Calu3 (cell line): Measurements from ENCODE around the gene HOXD8. TPM values are rescaled to one million over a fixed set of nuclear protein-coding genes. Genes with fewer than 3 reads are reported as not detected.

Experiments
- BruUV-seq: library from RNA; stranded (reverse); fragments of 400-500 nt; replicated peaks from 2 replicates; lab custom pipeline; 2021; lab: Mats Ljungman, UMichigan
- CTCF ChIA-PET: fragments of 300-600 bp; sonication (Branson Sonifier 250); formaldehyde crosslinking; loops from one replicate; lab custom pipeline; 2022; ENCODE audit warnings: antibody characterized with exemption; lab: Charles Lee
- DNase-seq: peaks from one replicate; pipeline ENCODE4 v3.0.0; 2022
- H3K27ac Mint-ChIP-seq: one replicate; pipeline ENCODE4 v1.8.0; 2022; ENCODE audit warnings: mixed read lengths; ENCODE audit not compliant: unreplicated experiment
- H3K27me3 Mint-ChIP-seq: one replicate; pipeline ENCODE4 v1.8.0; 2022; ENCODE audit warnings: mixed read lengths; ENCODE audit not compliant: unreplicated experiment
- H3K36me3 Mint-ChIP-seq: one replicate; pipeline ENCODE4 v1.8.0; 2022; ENCODE audit warnings: mild to moderate bottlenecking, moderate library complexity, mixed read lengths; ENCODE audit not compliant: insufficient read depth, unreplicated experiment
- H3K4me1 Mint-ChIP-seq: one replicate; pipeline ENCODE4 v1.8.0; 2022; ENCODE audit warnings: mild to moderate bottlenecking, low read depth, mixed read lengths; ENCODE audit not compliant: unreplicated experiment
- H3K4me3 Mint-ChIP-seq: one replicate; pipeline ENCODE4 v1.8.0; 2022; ENCODE audit warnings: mild to moderate bottlenecking, low read depth, moderate library complexity, mixed read lengths; ENCODE audit not compliant: unreplicated experiment
- H3K9me3 Mint-ChIP-seq: one replicate; pipeline ENCODE4 v1.8.0; 2022; ENCODE audit warnings: low read depth, mixed read lengths; ENCODE audit not compliant: unreplicated experiment
- CTCF ChIP-seq: fragments of 200-600 bp; IDR thresholded peaks from one replicate; pipeline ENCODE4 v1.8.0; 2022; ENCODE audit warnings: antibody characterized with exemption; ENCODE audit not compliant: unreplicated experiment
- intact Hi-C: fragments of 100-400 bp; cut with micrococcal nuclease; formaldehyde crosslinking; loops from one replicate; pipeline ENCODE4 v1.10.0; 2022; ENCODE audit not compliant: unreplicated experiment
- total RNA-seq: library from RNA; stranded (reverse); gene quantifications from 2 replicates; pipeline ENCODE4 v1.2.3, GENCODE V29; 2022

HOXD8 gene
- total RNA-seq, 1 experiment from 2014 or later, result not detected

- H3K9me3 Mint-ChIP-seq, result no peaks in the 10 kb centered on the region
- no peak overlapping the region for H3K27ac Mint-ChIP-seq
- CTCF ChIA-PET, result interaction anchor here (0.5 to 0.9 kb wide), 2 partner anchors 24 to 684 kb away, joined by 3 to 11 read pairs; no protein-coding TSS in a partner anchor
- TF ChIP-seq CTCF, result no peak
- no peak overlapping the region for H3K4me3 Mint-ChIP-seq
- no TSS peak for BruUV-seq
- peaks cover 50% of the 10 kb centered on the region for H3K27me3 Mint-ChIP-seq
- no peak for DNase-seq
- H3K36me3 Mint-ChIP-seq, result no peaks in the 10 kb centered on the region
- no peaks in the 10 kb centered on the region for H3K4me1 Mint-ChIP-seq
- intact Hi-C loops, result loop anchor here (10.0 kb wide), 1 partner anchor 1644 kb away; no protein-coding TSS in a partner anchor
Measured at GRCh38 chr2:176120364-176121189, 8.9 kb upstream of the HOXD8 start.

- CTCF ChIA-PET, result interaction anchor here (0.9 kb wide), 1 partner anchor 683 kb away, joined by 3 read pairs; no protein-coding TSS in a partner anchor
- Mint-ChIP-seq H3K27ac (no peak overlapping the region), H3K4me1 (no peaks in the 10 kb centered on the region), H3K9me3 (no peaks in the 10 kb centered on the region), H3K27me3 (peaks cover 41% of the 10 kb centered on the region), H3K4me3 (no peak overlapping the region), H3K36me3 (no peaks in the 10 kb centered on the region)
- intact Hi-C loops, result loop anchor here (10.0 kb wide), 1 partner anchor 1643 kb away; no protein-coding TSS in a partner anchor
- TF ChIP-seq CTCF, result no peak
- BruUV-seq, result no TSS peak
- no peak for DNase-seq
Measured at GRCh38 chr2:176121190-176122051, 8.1 kb upstream of the HOXD8 start.

GRCh38 chr2:176122052-176122682 lies 7.3 kb upstream of the HOXD8 start:
- no TSS peak for BruUV-seq
- no peak overlapping the region for H3K4me3 Mint-ChIP-seq
- intact Hi-C loops, result loop anchor here (10.0 kb wide), 1 partner anchor 1643 kb away; no protein-coding TSS in a partner anchor
- DNase-seq, result no peak
- H3K9me3 Mint-ChIP-seq, result no peaks in the 10 kb centered on the region
- peaks cover 34% of the 10 kb centered on the region for H3K27me3 Mint-ChIP-seq
- no peaks in the 10 kb centered on the region for H3K4me1 Mint-ChIP-seq
- H3K27ac Mint-ChIP-seq, result no peak overlapping the region
- no peak for TF ChIP-seq CTCF
- H3K36me3 Mint-ChIP-seq, result no peaks in the 10 kb centered on the region
- CTCF ChIA-PET, result no interaction called here
